Neutrophil (primary cell): ENCODE data around the gene POP7.

Experiments used
- H3K27ac ChIP-seq: fragments of 200-600 bp; sonication (generic); 2 replicates; pipeline ENCODE4 v1.5.1; 2016; ENCODE audit warnings: mild to moderate bottlenecking, moderate library complexity
- H3K27me3 ChIP-seq: fragments of 200-600 bp; sonication (generic); 2 replicates; pipeline ENCODE4 v1.6.0; 2016; ENCODE audit warnings: mild to moderate bottlenecking
- H3K36me3 ChIP-seq: fragments of 200-600 bp; sonication (generic); 2 replicates; pipeline ENCODE4 v1.5.1; 2017
- H3K4me1 ChIP-seq, 2 experiments: fragments of 200-600 bp in 1 of 2; sonication (generic) in 1 of 2; 1 replicate in 1 of 2; 2 replicates in 1 of 2; pipeline versions ENCODE4 v1.5.1 to v1.6.1; 2013 to 2016; ENCODE audit warnings: low read depth in 1 of 2, low read length in 1 of 2, mild to moderate bottlenecking in 1 of 2, moderate library complexity in 1 of 2; ENCODE audit not compliant: control insufficient read depth in 1 of 2, insufficient read depth in 1 of 2
- H3K4me3 ChIP-seq, 2 experiments: fragments of 200-600 bp in 1 of 2; sonication (generic) in 1 of 2; 1 replicate in 1 of 2; 2 replicates in 1 of 2; pipeline ENCODE4 v1.5.1; 2013 to 2016; ENCODE audit warnings: low read depth in 1 of 2, low read length in 1 of 2, mild to moderate bottlenecking in 1 of 2, moderate library complexity in 1 of 2
- H3K9me3 ChIP-seq: fragments of 200-600 bp; sonication (generic); 2 replicates; pipeline ENCODE4 v1.5.1; 2016
- CTCF ChIP-seq: fragments of 200-600 bp; sonication (generic); IDR thresholded peaks from 2 replicates; pipeline ENCODE4 v1.5.1; 2016; ENCODE audit warnings: antibody characterized with exemption

POP7 gene

GRCh38 chr7:100670074-100670473 is 35.8 kb upstream of the POP7 start:
- H3K4me1 ChIP-seq = peaks cover 7 to 8% of the 10 kb centered on the region in 2 experiments
- H3K4me3 ChIP-seq = no peak overlapping the region
- H3K36me3 ChIP-seq = no peaks in the 10 kb centered on the region
- no peaks in the 10 kb centered on the region for H3K9me3 ChIP-seq
- TF ChIP-seq CTCF = no peak
- H3K27ac ChIP-seq = no peak overlapping the region
- peaks cover 54% of the 10 kb centered on the region for H3K27me3 ChIP-seq

- Histone ChIP-seq H3K9me3 (no peaks in the 10 kb centered on the region), H3K27ac (no peak overlapping the region), H3K36me3 (peaks cover 9% of the 10 kb centered on the region), H3K4me1 (peaks cover 11 to 20% of the 10 kb centered on the region in 2 experiments), H3K4me3 (no peak overlapping the region), H3K27me3 (peaks cover 42% of the 10 kb centered on the region)
- no peak for TF ChIP-seq CTCF
These were observed 34.3 kb upstream of the POP7 start for GRCh38 chr7:100671353-100672327.

GRCh38 chr7:100673302-100673941 is 32.5 kb upstream of the POP7 start, which contains the start of gene GNB2:
GNB2 (plus strand) TSS chr7:100673740; CDS start chr7:100676266, 2,526 bp downstream.
- H3K4me3 ChIP-seq = peak within 1 kb of the TSS; percentile 97 to 98
- H3K36me3 ChIP-seq = peaks cover 27% of the 10 kb centered on the region
- TF ChIP-seq CTCF = peak; percentile 37
- peaks cover 29% of the 10 kb centered on the region for H3K27me3 ChIP-seq
- peaks cover 28 to 38% of the 10 kb centered on the region in 2 experiments for H3K4me1 ChIP-seq
- peaks cover 2% of the 10 kb centered on the region for H3K9me3 ChIP-seq
- peak within 1 kb of the TSS; percentile 100 for H3K27ac ChIP-seq

GRCh38 chr7:100673942-100674410 is 31.9 kb upstream of the POP7 start:
- no peak for TF ChIP-seq CTCF
- Histone ChIP-seq H3K27ac (peak overlapping the region; percentile 100), H3K4me1 (peaks cover 34 to 44% of the 10 kb centered on the region in 2 experiments), H3K27me3 (peaks cover 28% of the 10 kb centered on the region), H3K4me3 (peak overlapping the region; percentile 97 to 98), H3K36me3 (peaks cover 33% of the 10 kb centered on the region), H3K9me3 (peaks cover 6% of the 10 kb centered on the region)

- H3K36me3 ChIP-seq = peaks cover 39% of the 10 kb centered on the region
- no peak for TF ChIP-seq CTCF
- peaks cover 6% of the 10 kb centered on the region for H3K9me3 ChIP-seq
- H3K27me3 ChIP-seq = peaks cover 22% of the 10 kb centered on the region
- H3K4me1 ChIP-seq = peaks cover 40 to 50% of the 10 kb centered on the region in 2 experiments
- peak overlapping the region; percentile 97 to 98 for H3K4me3 ChIP-seq
- H3K27ac ChIP-seq = peak overlapping the region; percentile 100
These were observed 31.4 kb upstream of the POP7 start for GRCh38 chr7:100674411-100675104.
